Inflammatory macrophage (primary cell): ENCODE data around the gene DYNLT3.

Source experiments
- DNase-seq, 2 donors: peaks; one replicate each; pipeline ENCODE4 v3.0.0-alpha.2; 2020 to 2022

Gene DYNLT3

GRCh38 chrX:37840931-37841330 is 6.4 kb downstream of the DYNLT3 start:
- DNase-seq = no peak

GRCh38 chrX:37834937-37835336 is 12.4 kb downstream of the DYNLT3 start:
- peak in 1 of 2 donors; percentile 37 for DNase-seq

- DNase-seq = no peak
Observed at GRCh38 chrX:37830371-37830770, 17.0 kb downstream of the DYNLT3 start.

GRCh38 chrX:37829721-37830120 is 17.6 kb downstream of the DYNLT3 start:
- DNase-seq = peak in 1 of 2 donors; percentile 59

- DNase-seq = peak in 1 of 2 donors; percentile 43
Observed at GRCh38 chrX:37825215-37825842, 22.0 kb downstream of the DYNLT3 start.

GRCh38 chrX:37824491-37825214 is 22.7 kb downstream of the DYNLT3 start:
- no peak for DNase-seq

- DNase-seq = peak in 1 of 2 donors; percentile 27
Observed at GRCh38 chrX:37820646-37821045, 26.7 kb downstream of the DYNLT3 start.

- peak in 1 of 2 donors; percentile 18 for DNase-seq
Observed at GRCh38 chrX:37818031-37818430, 29.3 kb downstream of the DYNLT3 start.

GRCh38 chrX:37817579-37817978 is 29.8 kb downstream of the DYNLT3 start:
- peak in 1 of 2 donors; percentile 26 for DNase-seq

GRCh38 chrX:37817176-37817575 is 30.2 kb downstream of the DYNLT3 start:
- peak in 1 of 2 donors; percentile 16 for DNase-seq

- DNase-seq = no peak
Observed at GRCh38 chrX:37816766-37817165, 30.6 kb downstream of the DYNLT3 start.

GRCh38 chrX:37815366-37815765 is 32.0 kb downstream of the DYNLT3 start:
- peak in 1 of 2 donors; percentile 36 for DNase-seq

GRCh38 chrX:37813570-37813969 is 33.8 kb downstream of the DYNLT3 start:
- no peak for DNase-seq

GRCh38 chrX:37812110-37812509 is 35.3 kb downstream of the DYNLT3 start:
- DNase-seq = peak; percentile 43 to 66

GRCh38 chrX:37809970-37810369 is 37.4 kb downstream of the DYNLT3 start:
- DNase-seq = no peak

GRCh38 chrX:37803057-37803456 is 44.3 kb downstream of the DYNLT3 start:
- DNase-seq = no peak

GRCh38 chrX:37802028-37802427 is 45.3 kb downstream of the DYNLT3 start:
- peak; percentile 60 to 82 for DNase-seq

GRCh38 chrX:37800717-37801116 is 46.7 kb downstream of the DYNLT3 start:
- DNase-seq = peak; percentile 79 to 91

GRCh38 chrX:37799936-37800335 is 47.4 kb downstream of the DYNLT3 start:
- DNase-seq = no peak

- peak; percentile 86 to 88 for DNase-seq
Observed at GRCh38 chrX:37796805-37797204, 50.6 kb downstream of the DYNLT3 start.

GRCh38 chrX:37796310-37796709 is 51.1 kb downstream of the DYNLT3 start:
- DNase-seq = no peak
